Measurements from ENCODE around the gene ZNF160.
A peak's percentile ranks its signal among the peaks of the same experiment; 100 is the strongest.
"Not testable (repeated sequence)": the region's sequence is repeated elsewhere in the genome, so short reads cannot be mapped to it uniquely, and the experiment has no call there.

The ZNF160 gene

DNA sequence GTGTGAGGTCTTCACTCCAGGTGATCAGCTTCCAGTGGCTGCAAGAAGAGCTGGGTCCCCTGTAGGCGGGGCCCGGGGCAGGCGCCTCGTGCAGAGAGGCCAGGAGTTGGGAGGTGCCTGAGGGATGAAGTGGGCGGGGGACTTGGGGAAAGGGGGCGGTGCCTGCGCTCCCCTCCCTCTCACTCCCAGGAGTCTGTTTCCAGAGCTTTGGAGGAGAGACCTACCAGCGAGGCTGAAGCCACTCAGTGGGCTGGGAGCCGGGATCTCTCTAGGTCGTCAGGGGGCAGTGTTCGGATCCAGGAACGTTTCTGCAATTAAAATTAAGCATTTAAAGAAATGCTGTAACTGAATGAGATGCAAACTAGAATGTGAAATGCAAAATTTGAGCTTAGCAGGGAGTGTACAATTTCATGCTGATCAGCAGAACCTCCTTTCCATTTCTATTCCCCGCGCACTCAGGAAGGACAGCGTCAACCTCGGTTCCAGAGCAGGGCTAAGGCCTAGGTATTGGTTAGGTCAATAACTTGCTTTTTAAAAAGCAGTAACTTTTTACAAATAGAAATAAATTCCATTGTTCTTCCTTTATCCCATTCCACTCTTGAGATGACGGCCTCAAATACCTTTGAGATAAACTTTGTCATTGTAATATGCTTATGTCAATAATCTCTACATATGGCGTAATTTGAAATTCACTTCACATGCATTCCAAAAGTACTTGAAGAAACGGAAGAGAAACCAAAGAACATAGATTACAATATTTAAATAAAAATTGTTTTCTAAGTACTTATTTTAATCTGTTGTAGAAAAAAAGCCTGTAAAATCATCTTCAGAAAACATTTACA is 11.6 kb downstream of the ZNF160 start:
- no peak for DNase-seq

DNA sequence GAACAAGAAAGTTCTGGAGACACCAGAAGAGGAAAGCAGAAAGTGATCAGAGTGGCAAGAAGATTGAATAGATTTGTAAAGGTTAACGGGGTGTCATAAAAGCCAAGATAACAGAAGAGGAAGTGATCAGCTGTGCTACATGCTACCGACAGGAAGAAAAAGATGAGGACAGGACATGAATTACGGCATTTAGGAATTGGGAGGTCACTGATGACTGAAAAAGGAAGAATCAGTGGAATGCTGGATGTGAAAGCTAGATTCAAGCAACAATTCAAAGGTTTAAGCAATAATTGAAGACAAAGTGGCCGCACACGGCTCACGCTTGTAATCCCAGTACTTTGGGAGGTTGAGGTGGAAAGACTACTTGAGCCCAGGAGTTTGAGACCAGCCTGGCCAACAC is 15.1 kb downstream of the ZNF160 start:
- DNase-seq: no peak

DNA sequence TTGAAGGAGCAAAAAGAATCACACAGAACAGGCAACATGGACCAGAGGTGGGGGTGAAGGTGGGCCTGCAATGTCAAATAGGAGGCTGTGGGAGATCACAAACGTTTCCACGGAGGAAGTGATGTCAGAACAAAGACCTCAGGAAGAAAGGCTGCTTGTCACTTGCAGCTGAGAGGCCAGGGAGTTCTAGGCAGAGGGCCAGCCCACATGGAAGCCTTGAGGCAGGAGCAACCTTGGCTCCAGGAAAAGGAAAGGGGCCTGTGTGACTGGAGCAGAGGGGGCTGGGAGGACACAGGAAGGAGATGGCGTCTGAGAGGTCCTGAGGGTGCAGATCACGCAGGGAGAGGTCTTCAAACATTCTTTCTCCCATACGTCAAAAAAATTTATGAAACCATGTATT is 16.3 kb downstream of the ZNF160 start:
- DNase-seq: no peak

DNA sequence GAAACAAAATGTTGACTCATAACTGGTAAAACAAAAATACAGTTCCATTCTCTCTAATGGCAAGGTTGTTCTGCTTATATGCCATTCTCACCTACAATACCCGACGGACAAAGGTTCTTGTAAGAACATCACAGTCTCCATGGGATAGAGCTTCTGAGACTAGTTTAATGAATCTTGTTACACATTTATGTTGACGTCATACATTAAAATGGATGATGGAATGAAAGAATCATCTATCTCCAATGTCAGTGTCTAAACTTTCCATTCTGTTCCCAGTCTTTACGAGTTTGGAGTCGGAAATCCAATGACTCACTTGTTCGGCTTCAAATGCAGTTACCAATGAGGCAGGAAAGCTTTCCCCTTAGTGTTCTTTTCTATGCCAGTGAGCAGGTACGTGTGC is 17.7 kb downstream of the ZNF160 start:
- DNase-seq: no peak

DNA sequence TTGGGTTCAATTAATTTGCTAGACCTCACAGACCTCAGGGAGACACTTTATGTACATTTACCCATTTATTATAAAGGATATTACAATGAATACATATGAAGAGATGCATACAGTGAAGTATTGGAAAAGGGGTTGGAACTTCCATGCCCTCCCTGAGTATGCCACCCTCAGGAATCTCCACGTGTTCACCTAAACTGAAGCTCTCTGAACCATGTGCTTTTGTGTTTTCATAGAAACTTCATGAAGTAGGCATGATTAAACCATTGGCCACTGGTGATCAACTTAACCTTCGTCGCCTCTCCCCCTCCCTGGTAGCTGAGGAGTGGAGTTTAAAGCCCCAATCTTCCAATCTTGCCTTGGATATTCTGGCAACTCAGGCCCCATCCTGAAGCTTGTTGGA is 20.3 kb downstream of the ZNF160 start:
- no peak for DNase-seq

DNA sequence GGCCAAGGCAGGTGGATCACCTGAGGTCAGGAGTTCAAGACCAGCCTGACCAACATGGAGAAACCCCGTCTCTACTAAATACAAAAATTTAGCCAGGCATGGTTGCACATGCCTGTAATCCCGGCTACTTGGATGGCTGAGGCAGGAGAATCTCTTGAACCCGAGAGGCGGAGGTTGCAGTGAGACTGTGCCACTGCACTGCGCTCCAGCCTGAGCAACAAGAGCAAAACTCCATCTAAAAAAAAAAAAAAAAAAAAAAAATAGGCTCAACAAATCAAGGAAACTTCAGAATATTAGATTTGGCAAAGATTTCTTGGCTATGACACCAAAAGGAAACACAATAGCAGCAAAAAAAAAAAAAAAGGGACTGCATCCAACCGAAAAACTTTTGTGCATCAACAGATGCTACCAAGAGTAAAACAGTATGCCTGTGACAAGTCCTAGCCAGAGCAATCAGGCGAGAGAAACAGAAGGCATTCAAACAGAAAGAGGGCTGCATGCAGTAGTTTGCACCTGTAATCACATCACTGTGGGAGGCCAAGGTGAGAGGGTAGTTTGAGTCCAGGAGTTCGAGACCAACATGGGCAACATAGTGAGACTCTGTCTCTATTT is 23.8 kb downstream of the ZNF160 start:
- no peak for DNase-seq

DNA sequence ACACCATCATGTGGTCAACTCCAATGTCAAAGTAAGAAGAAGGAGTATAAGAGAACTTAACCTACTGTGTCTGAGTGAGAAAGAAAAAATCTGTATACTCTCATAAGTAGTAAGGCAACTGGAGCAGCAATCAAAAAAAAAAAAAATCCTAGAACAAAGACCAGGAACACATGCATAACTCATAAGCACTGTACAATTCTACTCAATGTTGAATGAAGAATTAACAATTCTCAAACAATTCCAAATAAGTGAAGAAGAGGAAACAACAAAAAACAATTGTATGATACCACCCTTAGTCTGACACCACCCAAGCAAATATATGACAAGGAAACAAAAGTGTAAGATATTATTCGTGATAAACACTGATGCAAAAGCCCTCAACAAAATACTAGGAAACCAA is 24.6 kb downstream of the ZNF160 start:
- DNase-seq: no peak

DNA sequence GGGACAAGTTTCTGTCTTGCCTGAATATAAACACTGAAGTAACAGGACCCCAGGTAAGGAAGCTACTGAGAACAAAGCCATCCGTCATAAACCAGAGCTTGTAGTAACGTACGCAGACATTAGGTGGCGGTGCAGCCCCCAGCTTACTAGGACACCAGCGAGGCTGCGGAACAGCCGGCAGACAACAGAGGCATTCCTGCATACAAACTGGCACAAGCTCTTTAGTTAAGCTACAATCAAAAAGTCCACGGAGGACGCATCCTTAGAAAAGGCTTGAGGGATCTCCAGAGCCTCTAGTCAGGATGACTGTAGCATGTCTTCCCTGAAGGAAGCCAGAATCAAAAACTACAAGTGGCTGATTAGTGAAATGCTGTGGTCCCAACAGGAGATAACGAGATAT is 26.2 kb downstream of the ZNF160 start:
- no peak for DNase-seq

DNA sequence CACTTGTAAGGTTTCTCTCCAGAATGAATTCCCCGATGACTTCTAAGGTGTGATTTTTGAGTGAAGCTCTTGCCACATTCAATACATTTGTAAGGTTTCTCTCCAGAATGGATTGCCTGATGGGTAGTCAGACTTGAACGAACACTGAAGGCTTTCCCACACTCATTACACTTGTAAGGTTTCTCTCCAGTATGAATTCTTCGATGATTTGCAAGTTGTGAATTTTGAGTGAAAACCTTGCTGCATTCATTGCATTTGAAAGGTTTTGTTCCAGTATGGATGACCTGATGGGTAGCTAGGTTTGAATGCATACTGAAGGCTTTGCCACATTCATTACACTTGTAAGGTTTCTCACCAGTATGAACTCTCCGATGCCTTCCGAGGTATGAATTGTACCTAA is 34.4 kb downstream of the ZNF160 start:
- DNase-seq: no peak

DNA sequence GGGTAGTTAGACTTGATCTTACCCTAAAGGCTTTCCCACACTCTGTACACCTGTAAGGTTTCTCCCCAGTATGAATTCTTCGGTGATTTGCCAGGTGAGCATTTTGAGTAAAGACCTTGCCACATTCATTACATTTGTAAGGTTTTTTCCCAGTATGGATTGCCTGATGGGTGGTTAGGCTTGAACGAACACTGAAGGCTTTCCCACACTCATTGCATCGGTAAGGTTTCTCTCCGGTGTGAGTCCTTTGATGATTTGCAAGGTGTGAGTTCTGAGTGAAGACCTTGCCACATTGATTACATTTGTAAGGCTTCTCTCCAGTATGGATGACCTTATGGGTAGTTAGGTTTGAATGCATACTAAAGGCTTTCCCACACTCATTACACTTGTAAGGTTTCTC is 35.0 kb downstream of the ZNF160 start:
- DNase-seq: no peak

DNA sequence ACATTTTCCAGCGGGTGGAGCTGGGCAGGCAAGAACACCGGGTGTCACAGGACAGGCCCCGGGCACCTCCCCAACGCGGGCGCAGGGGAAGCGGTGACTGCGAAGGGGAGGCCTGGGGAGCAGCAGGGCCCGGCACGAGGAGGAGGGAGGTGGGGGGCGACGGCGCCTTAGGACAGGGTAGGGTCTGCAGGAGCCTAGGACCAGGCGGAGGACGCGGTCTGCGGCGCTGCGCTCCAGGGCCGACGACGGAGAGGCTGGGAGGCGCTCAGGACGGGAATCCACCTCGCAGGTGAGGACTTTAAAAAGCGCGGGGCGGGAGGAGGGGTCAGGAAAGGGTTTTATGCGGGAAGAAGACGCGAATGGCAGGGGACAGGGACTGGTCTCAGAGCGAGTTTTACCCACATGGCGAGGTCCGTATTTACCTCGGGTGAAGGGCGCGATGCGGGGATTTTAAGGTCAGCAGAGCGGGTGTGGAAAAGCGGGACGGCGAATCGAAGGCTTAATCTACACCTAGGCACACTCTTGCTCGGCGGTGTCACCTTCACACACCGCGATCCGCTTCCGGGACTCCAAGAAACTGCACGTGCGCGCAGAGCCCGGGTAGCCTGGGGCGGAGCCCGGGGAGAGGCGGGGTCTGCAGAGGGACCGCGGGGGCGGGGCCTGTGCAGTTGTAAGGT is 45.2 kb downstream of the ZNF160 start:
- peak; percentile 68 for DNase-seq

DNA sequence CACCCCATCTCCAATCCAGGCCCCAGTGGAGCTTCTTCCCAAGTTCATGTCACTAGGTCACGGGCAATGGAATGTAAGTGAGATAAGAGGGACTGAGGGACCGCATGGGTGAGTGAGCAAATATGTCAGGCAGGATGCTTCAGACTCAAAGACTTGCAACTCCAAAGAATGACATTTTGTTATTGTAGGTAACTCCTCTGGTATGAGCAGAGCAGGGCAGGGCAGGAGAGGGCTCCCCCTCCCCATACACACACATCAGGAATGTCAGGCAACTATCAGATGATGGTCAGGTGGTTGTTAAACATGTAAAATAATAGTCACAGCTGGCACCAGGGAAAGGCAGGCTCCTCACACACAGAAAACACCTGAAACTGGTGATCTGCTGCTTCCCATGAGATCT is 48.1 kb downstream of the ZNF160 start:
- no peak for DNase-seq

DNA sequence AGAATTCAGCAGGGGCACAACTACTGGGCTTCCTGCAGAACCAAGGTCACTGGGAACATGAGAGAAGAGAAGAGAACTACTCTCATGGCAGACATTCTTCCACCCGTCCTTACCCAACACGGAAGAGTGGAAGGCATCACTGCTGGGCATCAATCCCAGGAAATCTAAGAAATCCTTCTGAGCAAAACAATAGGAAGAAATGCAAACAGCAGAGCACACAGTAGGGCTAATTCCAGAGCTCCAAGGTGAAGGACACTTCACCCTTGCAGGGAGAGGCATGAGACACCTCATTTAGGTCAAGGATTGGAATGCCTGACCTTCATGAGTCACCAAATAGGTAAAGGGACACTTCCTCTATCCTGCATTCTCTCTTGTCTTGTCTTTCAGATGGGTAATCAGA is 55.8 kb downstream of the ZNF160 start:
- DNase-seq: no peak

DNA sequence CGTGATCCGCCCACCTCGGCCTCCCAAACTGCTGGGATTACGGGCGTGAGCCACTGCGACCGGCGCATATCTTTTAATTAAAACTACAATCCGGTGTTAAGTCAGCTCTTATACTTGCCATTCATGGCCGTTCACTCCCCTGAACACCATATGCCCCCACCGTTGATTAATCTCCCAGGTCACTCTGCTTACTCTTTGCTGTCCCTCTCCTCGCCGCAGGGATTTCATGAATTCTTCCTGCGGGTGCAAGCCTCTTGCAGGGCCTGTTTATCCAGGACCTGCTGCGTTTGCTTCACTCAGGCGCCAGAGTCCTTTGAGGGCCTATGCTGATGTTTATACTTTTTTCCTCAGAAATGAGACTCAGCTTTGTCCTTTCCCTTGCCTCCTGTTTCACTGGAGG is 57.7 kb downstream of the ZNF160 start:
- DNase-seq: no peak

DNA sequence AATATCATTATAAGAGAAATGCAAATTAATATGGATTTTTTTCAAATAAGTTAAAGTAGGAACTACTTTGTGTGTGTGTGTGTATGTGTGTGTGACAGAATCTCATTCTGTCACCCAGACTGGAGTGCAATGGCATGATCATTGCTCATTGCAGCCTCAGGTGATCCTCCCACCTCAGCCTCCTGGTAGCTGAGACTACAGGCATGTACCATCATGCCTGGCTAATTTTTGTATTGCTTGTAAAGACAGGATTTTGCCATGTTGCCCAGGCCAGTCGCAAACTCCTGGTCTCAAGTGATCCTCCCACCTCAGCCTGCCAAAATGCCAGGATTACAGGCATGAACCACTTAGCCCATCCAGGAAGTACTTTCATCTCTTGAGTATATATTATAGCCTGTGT is 61.9 kb downstream of the ZNF160 start:
- DNase-seq: no peak

DNA sequence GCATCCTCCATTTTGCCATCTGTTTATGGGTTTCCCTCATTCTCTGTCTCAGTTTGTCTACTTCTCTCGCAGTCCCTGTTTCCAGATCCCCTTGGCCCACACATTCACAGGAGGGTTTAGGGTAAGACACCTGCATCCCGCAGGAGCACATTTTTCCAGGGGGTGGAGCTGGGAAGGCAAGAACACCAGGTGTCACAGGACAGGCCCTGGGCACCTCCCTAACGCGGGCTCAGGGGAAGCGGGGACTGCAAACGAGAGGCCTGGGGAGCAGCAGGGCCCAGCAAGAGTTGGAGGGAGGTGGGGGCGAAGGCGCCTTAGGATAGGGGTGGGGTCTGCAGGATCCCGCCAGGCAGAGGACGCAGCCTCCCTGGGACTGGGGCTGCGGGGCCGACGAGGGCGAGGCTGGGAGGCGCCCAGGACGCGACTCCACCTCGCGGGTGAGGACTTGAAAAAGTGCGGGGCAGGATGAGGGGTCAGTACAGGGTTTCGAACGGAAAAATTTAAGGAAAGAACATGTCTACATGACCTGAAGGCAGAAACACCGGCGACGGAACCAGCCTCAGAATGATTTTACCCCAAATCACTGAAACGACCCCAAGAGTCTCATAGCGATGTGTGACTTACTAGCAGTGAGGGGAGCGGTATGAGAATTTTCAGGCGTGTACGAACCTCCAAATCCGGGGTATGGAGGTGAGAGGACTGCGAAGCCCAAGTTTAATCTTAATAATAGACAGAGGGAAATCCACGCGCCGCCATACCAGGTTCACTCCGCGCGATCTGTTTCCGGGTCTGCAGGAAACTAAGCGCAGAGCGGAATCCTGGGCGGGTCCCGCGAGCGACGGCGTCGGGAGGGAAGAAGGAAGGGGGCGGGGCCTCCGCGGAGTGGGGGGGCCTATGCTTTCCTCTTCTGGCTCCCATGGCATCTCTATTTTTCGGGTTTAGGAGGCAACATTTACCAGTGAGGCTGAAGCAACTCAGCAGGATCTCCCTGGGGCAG is 65.8 kb downstream of the ZNF160 start:
- no peak for DNase-seq

DNA sequence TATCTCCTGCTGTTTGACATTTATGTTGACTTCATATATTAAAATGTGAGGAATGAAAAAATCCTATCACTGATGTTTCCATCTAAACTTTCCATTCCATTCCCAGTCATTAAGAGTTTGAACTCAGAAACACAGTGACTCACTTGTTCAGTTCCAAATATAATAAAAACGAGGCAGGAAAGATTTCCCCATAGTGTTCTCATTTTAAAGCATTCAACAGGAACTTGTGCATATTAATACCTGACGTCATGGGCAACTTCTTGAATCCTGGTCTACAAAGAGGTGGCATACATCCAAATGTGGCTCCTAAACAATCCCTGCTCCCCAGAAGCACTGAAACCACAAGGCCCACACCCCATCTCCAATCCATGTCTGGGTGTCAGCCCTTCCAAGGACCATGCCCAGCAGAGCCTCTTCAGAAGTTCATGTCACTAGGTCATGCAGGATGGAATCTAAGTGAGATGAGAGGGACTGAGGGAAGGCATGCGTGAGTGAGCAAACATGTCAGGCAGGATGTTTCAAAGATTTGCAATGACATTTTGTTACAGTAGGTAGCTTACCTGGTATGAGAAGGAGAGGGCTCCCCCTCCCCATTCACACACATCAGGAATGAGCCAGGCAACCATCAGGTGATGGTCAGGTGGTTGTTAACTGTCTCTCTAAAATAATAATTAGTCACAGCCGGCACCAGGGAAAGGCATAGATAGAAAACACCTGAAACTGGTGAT is 68.1 kb downstream of the ZNF160 start:
- DNase-seq: no peak

DNA sequence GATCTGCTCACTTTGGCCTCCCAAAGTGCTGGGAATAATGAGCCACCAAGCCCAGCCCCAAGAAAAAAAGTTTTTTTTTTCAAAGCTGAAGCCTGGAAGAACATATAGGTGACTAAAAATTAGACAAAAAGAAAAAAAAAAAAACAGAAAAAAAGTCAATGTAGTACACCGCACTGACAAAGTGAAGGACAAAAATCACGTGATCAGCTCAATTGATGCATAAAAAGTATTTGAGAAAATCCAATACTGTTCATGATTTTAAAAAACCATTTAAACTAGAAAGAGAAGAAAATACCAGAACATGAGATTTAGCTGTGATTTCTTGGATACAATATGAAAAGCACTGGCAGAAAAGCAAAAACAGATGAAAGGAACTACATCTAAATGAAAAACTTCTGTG is 69.2 kb downstream of the ZNF160 start:
- DNase-seq: no peak

DNA sequence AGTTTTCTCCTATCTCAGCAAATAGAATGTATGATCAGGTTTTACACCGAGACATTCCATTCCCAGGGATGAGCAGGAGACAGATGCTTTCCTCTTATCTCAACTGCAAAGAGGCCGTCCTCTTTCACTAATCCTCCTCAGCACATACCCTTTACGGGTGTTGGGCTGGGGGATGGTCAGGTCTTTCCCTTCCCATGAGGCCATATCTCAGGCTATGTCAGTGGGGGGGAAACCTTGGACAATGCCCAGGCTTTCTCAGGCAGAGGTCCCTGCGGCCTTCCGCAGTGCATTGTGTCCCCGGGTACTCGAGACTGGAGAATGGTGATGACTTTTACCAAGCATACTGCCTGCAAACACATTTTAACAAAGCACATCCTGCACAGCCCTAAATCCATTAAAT is 74.9 kb downstream of the ZNF160 start:
- DNase-seq: not testable (repeated sequence)

DNA sequence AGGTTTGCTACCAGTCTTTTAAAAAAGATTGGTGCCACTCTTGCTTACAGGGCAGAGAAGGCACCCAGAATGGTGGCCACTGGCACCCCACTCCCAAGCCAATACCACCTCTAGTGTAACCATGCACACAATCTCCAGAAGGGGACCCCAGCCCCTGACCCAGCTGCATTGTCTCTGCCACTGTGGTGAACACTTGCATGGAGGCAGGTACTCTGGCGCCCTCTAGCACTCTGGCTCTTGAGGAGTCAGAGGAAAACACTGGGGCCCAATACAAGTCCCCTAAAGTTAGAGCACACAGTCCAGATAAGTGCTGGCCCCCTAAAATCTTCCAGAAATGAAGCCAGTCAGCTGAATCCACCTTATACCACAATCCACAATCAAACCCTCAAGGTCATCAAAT is 83.5 kb downstream of the ZNF160 start:
- DNase-seq: no peak

Data from NCI-H345 (cell line).